GM20431 (cell line): ENCODE results near the gene SLC49A3.
"Not testable (repeated sequence)": the region's sequence is repeated elsewhere in the genome, so short reads cannot be mapped to it uniquely, and the experiment has no call there.

Source experiments
- in situ Hi-C: fragments of 300-500 bp; cut with MseI, MboI; formaldehyde crosslinking; loops from one replicate; pipeline ENCODE4 v1.15.0; 2020; ENCODE audit warnings: low sequenced_read_pairs; ENCODE audit not compliant: unreplicated experiment

The SLC49A3 gene

GRCh38 chr4:635851-636627, 52.9 kb downstream of the SLC49A3 start:
- in situ Hi-C loops, result no loop called here

- in situ Hi-C loops, result not testable (repeated sequence)
Measured at GRCh38 chr4:635066-635835, 53.7 kb downstream of the SLC49A3 start.

- in situ Hi-C loops, result no loop called here
Measured at GRCh38 chr4:634599-634985, 54.4 kb downstream of the SLC49A3 start.

GRCh38 chr4:633976-634598, 54.9 kb downstream of the SLC49A3 start:
- in situ Hi-C loops, result no loop called here

GRCh38 chr4:633406-633805, 55.5 kb downstream of the SLC49A3 start:
- in situ Hi-C loops, result no loop called here

GRCh38 chr4:632926-633325, 56.0 kb downstream of the SLC49A3 start:
- in situ Hi-C loops, result no loop called here

- in situ Hi-C loops, result no loop called here
Measured at GRCh38 chr4:632196-632790, 56.7 kb downstream of the SLC49A3 start.
